Fibroblast of skin of scalp (primary cell): Measurements from ENCODE around the gene SPEF2. TPM values are rescaled to one million over a fixed set of nuclear protein-coding genes. Genes with fewer than 3 reads are reported as not detected.

Source experiments
- DNase-seq: peaks from one replicate; pipeline ENCODE4 v3.0.0-alpha.2; 2013
- polyA plus RNA-seq, 2 experiments: library from polyadenylated mRNA; unstranded; fragments of 120-200 nt; gene quantifications; one replicate each; pipeline ENCODE4 v1.2.1, GENCODE V29; 2013; ENCODE audit not compliant: insufficient read length in 2 of 2

Gene SPEF2, protein sequence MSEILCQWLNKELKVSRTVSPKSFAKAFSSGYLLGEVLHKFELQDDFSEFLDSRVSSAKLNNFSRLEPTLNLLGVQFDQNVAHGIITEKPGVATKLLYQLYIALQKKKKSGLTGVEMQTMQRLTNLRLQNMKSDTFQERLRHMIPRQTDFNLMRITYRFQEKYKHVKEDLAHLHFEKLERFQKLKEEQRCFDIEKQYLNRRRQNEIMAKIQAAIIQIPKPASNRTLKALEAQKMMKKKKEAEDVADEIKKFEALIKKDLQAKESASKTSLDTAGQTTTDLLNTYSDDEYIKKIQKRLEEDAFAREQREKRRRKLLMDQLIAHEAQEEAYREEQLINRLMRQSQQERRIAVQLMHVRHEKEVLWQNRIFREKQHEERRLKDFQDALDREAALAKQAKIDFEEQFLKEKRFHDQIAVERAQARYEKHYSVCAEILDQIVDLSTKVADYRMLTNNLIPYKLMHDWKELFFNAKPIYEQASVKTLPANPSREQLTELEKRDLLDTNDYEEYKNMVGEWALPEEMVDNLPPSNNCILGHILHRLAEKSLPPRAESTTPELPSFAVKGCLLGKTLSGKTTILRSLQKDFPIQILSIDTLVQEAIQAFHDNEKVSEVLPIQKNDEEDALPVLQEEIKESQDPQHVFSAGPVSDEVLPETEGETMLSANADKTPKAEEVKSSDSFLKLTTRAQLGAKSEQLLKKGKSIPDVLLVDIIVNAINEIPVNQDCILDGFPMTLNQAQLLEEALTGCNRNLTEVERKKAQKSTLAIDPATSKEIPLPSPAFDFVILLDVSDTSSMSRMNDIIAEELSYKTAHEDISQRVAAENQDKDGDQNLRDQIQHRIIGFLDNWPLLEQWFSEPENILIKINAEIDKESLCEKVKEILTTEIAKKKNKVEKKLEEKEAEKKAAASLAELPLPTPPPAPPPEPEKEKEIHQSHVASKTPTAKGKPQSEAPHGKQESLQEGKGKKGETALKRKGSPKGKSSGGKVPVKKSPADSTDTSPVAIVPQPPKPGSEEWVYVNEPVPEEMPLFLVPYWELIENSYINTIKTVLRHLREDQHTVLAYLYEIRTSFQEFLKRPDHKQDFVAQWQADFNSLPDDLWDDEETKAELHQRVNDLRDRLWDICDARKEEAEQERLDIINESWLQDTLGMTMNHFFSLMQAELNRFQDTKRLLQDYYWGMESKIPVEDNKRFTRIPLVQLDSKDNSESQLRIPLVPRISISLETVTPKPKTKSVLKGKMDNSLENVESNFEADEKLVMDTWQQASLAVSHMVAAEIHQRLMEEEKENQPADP (N-terminal part only)
- 2.7 TPM for polyA plus RNA-seq (2013, experiment 1 of 2; ENCODE audit: insufficient read length)
- polyA plus RNA-seq (2013, experiment 2 of 2; ENCODE audit: insufficient read length): 3.6 TPM

DNA sequence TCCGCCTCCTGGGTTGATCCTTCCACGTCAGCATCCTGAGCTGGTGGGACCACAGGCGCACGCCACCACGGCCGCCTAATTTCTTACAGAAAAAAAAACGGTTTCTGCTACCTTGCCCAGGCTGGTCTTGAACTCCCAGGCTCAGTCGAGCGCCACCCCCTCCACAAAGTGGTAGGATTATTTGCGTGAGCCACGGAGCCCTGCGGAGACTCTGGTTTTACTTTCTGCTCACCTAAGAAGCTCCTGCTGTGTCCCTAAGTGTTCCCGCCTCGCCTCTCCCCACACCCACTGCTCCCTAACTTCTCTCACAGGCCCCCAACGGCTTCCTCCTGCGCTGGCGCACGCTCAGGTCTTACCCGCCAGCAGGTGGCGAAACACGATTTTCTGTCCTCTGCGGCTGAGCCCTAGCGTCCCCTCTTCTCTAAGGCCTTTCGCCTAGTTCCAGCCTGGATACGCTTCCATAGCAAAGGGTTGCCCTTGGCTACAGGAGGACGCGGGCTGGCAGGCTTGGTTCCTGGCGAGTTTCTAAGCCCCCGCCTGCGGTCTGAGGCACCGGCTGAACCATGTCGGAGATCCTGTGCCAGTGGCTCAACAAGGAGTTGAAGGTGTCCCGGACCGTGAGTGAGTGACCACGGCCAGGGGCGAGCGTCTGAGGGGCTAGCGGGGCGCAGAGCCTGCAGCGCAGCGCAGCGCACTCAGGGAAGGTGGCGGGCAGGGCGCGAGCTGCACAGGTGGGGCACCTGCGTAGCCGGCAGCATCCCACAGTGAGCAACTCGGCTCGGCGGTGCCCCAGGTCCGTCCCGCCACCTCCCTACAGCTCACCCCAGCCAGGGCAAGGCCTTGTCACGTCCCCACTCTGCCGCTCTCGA, at the start of gene SPEF2:
Gene SPEF2 (plus strand): TSS at position 429 of the 869 bp plus-strand sequence. CDS start 135 bp downstream, at position 564.
- peak; percentile 92 for DNase-seq

DNA sequence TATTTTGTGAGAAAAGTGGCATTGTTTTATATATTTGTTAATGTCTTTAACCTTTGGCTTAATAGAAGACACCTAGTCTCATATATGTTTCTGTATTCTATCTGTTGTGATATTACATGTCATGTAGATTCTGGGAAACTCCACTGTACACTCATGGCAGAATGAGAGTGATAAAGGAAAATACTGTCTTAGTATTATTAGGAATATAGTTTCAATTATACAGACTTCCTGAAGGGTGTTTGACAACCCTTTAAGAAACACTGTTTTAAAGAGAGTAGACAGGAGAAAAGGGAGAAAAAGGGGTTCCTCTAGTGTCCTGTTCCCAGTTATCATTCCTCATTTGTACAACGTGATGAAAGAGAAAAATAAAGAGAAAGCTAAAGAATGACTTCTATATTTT, 42.1 kb upstream of the SPEF2 start:
- DNase-seq: no peak

DNA sequence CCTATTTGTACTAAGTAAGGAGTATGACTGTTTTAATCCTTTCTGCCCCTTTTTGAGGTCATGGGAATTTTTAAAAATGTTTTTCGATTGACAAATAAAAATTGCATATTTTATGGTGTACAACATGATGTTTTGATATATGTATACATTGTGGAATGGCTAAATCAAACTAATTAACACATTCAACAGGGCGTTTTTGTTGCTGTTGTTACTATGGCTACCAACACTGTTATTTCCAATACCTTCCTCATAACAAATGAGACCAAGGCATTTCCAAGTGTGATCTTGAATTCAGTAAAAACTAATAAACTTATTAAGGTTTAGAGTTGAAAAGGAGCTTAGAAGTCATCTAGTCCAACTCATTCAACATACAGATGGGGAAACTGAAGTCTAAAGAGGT, 30.2 kb upstream of the SPEF2 start:
- no peak for DNase-seq

DNA sequence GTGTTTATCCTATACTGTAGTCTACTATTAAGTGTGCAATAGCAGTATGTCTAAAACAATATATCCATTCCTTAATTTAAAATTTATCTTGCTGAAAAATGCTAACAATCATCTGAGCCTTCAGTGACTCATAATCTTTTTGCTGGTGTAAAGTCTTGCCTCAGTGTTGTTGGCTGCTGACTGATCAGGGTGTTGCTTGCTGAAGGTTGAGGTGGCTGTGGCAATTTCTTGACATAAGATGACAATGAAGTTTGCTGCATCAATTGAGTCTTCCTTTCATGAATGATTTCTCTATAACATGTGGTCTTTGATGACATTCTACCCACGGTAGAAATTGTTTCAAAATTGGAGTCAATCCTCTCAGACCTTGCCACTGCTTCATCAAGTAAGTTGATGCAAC, 24.3 kb upstream of the SPEF2 start:
- DNase-seq: no peak

DNA sequence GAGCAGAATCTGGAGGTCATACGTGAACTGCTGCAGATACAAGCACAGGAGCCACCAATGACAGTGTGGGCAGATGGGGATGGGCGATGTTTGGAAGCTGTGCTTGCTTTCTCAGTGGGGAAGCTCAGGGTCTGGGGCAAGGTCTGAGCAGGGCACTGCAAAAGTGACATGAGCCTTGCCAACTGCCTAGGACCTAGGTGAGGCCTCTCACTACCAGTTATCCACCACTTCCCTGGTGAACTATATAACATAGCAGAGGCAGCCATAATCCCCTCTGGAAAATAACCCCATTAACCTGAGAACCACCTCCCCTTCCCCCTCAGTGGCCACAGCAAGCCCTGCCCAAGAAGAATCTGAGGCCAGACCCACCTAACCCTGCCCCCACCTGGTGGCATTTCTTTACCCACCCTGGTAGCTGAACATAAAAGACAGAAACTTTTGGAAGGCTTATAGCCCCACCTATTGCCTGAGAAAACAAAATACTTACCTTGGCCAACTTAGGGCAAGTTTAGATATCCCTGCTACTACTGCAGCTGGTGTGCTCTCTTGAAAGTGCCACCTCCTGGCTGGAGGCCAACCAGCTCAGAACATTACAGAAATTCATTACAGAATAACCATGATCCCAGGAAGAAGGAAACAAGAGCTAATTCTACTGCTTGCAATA, 18.8 kb upstream of the SPEF2 start:
- no peak for DNase-seq

DNA sequence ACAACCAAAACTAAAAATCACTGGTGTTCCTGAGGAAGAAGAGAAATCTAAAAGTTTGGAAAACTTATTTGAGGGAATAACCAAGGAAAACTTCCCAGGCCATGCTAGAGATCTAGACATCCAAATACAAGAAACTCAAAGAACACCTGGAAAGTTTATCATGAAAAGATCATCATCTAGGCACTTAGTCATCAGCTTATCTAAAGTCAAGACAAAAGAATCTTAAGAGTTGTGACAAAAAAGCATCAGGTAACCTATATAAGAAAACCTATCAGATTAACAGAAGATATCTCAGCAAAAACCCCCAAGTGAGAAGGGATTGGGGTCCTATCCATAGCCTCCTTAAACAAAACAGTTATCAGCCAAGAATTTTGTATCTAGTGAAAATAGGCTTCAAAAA, 17.1 kb upstream of the SPEF2 start:
- DNase-seq: no peak

DNA sequence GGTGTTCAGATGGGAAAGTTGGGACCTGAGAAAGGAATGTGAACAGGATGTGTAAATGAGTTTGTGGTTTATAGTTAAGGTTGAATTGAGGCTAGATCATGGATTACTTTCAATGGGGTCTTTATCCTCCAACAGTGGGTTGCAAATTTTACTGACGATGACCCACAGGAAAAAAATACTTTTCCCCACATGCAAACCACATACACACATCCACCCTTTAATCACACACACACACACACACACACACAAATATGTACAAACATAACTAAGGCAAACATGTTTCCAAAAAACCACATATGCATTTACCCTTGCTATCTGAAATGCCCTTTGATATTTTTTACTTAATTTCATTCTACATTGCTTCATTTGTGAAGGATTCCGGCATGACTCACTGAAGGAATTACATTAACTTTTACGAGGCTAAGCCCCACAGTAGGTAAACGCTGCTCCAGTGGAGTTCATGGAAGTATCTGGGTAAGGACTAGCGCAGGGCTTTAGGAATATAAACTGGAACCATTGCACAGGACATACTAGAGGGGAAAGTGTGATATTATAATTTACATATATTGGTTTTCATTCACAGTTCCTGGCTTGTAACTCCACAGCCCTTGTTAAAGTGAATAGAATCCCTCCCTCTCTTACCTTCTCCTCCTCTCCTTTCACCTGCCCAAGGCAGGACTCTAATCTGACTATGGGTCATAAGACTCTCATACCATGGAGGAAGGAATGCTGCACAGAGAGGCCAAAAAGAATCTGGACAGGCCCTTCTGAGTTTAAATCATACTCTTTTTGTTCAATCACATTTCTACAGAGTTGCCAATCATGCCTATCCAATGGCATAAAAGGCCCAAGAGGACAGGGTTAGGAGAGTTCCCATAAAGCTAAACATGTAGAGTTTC, 8.5 kb upstream of the SPEF2 start:
- DNase-seq: no peak

DNA sequence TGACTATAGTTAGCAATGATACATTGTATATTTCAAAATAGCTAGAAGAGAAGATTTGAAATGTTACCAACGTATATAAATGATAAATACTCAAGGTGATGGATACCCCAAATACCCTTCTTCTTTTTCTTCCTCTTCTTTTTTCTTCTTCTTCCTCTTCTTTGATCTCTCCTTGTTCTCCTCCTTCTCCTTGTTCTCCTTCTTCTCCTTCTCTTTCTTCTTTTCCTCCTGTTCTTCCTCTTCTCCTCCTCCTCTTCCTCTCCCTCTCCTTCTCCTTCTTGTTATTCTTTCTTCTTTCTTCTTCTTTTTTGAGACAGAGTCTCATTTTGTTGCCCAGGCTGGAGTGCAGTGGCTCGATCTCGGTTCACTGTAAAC, 616 bp upstream of the SPEF2 start:
- DNase-seq: no peak

DNA sequence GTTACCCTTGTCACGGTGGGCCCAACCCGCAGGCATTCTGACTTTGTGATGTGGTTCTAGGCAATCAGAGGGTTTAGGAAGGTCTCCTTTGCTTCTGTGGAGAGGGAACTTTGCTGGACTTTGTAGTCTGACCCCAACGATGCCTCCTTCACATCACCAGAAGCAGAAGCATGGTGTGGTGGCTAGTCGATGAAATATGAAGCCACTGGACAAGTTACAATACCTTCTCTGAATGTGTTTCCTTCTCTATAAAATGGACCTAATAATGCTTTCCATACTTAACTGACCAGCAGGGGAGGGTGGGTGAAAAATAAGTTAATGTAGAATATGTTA, 607 bp downstream of the SPEF2 start:
- no peak for DNase-seq

DNA sequence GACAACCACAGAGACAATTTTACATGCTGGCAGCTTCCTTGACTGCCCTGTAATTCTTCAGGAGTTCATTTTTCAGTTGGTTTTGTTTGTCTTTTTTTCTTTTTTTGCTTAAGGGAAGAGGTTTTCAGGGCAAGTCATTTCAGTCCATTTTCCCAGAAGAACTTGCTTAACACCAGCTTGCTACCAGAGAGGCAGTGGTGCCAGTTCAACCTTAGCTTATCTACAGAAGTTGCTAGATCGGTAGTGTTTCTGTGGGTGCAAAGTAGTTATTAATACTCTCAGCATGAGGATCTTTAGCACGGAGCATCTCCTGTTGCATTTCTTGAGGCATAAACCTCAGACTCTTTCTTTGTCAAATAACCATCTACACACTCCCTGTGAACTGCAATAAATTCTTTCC, 1.1 kb downstream of the SPEF2 start:
- DNase-seq: no peak

DNA sequence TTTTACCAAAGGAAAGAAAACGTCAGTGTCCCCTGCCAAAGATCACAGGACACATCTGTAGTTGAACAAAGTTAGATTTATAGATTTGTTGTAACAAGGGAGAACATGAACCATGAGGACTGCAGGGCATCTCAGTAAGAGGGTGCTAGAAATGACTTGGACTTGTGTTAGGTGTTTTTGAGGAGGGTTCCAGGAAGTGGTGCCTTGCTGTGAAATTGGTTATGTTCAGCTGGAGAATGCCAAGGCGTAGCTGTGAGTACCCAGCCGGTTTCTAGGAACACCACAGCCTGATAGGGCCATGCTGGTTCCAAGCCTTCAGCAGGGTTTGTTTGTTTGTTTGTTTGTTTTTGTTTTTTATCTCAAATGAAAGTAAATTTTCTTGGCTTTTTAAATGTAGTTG, 5.3 kb downstream of the SPEF2 start:
- DNase-seq: no peak

DNA sequence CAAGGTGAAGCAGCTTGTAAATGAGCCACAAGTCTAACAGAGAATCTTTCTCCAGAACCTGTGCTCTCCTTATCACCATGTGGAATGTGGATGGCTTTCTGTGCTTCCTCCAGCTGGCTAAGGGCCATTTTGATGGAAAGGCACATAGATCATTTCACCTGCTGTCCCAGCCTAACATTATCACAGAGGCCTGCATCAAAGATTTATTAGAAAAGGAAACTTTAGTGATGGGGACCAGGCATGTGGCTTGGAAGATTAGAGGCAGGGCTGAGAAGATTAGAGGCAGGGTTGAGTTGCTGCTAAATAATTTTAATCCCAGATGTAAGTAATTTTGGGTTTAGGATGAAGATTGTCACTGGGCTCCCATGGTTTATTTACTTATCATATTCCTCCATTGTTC, 6.3 kb downstream of the SPEF2 start:
- DNase-seq: no peak

DNA sequence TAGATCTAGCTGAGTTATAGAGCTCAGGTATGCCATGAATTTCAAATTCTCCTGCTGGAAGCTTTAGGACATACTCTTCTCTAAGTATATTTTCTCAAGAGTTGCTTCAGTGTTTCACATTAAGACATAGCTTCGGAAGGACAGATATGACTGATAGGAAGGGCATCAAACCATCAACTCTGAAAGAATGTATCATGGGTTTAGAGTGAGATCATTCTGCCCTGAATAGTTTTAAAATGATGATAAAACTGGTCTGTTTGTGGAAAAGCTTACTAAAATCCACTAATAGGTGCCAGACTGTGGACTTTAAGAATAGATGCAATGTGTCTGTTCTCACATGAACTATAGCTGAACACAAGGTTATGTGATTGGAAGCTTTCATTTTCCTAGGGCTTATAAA, 8.4 kb downstream of the SPEF2 start:
- DNase-seq: peak; percentile 19

DNA sequence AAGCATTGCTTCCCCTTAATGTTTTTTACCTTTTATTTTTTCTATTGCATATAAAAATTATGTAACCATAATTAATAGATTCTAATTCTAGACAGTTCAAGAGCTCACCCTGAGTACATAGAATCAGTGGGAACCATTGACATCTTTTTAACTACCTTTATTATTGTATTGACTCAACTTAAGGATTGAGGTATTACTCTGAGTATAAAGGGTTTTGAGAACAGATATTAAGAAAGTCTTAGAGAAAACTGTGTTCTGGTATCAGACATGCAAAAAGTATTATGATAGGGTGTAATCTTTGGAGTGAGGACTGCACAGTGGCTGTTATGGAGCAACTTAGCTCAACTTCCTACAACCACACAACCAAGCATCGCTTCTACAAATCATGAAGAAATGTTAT, 8.9 kb downstream of the SPEF2 start:
- no peak for DNase-seq

DNA sequence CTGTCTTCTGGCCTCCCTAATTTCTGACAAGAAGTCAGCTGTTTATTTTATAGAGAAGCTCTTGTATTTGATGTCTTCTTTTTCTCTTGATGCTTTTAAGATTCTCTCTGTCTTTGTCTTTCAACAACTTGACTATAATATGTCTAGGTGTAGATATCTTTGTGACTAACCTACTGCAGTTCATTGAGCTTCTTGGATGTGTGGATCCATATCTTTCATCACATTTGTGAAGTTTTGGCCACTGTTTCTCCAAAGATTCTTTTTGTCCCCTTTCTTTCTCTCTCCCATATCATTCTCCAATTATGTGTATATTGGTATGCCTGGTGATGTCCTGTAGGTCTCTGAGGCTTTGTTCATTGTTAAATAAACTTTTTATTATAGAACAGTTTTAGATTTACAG, 16.7 kb downstream of the SPEF2 start:
- no peak for DNase-seq

DNA sequence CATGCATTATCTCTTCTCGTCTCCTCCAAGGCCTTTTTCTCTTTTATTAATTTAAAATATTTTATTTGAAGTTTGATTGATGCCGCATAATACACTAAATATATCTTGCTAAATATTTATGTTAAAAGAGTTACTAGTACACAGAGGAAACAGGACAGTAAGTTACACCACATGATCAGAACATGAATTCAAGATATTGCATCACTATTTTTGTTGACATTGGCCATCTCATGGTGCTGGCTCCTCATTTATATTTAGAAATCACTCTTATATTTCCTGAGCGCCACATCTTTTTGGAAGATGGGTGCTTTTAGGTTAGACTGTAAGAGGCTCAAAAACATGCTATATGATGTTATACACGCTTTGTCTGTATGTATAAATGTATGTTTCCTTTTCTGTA, 23.0 kb downstream of the SPEF2 start:
- DNase-seq: no peak

DNA sequence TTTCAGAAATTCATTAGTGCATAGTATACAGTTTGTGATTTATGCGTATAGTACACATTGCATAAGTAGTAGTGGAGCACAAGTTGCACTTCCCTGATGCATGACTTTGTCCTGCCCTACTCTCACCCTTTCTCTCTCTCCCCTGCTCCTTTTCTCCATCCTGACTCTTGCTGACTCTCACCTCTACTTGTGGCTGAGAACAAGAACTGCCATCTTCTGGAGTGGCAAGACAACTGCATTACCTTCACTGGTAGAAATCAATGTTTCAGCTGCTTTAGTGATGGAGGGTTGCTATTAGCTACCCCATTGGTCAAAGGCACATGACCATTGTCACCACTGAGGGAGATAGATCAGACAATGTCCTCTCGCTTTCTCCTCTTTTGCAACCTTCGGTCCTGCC, 26.9 kb downstream of the SPEF2 start:
- DNase-seq: no peak

DNA sequence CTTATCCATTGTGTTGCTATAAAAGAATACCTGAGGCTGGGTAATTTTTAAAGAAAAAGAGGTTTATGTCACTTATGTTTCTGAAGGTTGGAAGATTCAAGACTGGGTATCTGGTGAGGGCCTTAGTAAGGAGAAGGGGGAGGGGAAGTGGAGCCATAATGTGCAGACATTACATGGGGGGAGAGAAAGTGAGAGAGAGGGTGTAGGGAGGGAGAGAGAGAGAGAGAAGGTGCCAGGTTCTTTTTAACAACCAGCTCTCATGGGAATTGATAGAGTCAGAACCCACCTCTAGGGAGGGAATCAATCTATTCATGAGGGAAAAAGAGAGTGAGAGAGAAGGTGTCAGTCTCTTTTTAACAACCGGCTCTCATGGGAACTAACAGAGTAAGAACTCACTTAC, 29.5 kb downstream of the SPEF2 start:
- no peak for DNase-seq

DNA sequence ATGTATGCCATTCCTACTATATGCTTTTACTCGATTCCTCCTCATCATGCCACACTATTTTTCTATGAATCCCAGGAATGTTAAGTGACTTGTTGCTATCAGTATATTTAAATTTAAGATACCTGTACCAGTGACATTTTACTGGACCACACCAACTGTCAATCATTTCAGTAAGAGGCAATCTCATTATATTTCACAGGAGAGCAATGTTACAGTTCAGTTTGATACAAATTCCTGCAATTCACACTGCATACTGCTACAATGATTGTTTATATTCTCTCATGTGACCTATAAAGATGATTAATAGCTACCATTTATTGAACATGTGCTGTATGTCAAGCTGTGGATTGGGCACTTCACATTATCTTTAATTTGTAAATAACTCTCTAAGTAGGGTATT, 30.0 kb downstream of the SPEF2 start:
- DNase-seq: no peak

DNA sequence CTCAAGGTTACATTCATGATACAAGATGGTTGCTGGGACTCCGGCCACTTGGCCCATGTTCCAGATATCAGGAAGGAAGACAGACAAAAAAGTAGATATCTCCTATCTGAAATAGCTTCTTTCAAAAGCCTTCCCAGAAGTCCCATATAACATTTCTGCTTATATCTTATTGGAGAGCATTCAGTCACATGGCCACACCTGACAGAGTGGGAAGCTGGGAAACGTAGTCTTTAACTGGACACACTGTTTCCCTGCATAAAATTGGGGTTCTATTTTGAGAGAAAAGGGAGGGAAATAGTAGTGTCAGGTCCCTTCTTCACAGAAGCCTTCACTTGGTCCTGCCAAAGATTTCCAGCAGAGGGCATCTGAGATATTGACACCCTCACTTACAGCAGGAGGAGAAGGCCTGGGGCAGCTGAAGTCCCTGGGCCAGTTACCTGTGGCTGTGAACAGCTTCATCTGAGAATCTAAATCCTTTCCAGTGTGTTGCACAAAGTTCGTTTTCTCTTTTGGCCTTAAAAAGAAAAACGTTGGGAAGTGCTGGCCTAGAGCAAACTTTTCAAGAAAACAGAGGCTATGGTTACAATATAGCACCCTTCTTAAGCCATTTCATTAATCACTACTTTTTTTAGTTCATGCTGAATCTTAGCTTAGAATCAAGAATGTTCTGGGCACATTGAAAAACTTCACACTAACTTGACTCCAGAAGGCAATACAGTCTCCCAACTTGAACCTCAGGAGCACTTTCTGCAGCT, 33.5 kb downstream of the SPEF2 start:
- DNase-seq: peak; percentile 58
